CD4-positive, alpha-beta T cell treated with Interferon gamma for 1 hour (primary cell): ENCODE results near the gene PPP4R3B.
A peak's percentile ranks its signal among the peaks of the same experiment; 100 is the strongest.
"Not testable (repeated sequence)": the region's sequence is repeated elsewhere in the genome, so short reads cannot be mapped to it uniquely, and the experiment has no call there.

Experiments
- DNase-seq: peaks from one replicate; pipeline ENCODE4 v3.0.0-alpha.2; 2020

Gene PPP4R3B

GRCh38 chr2:55592130-55592529 is 25.3 kb downstream of the PPP4R3B start:
- no peak for DNase-seq

- DNase-seq, result no peak
Measured at GRCh38 chr2:55590810-55591440, 26.5 kb downstream of the PPP4R3B start.

- DNase-seq, result no peak
Measured at GRCh38 chr2:55585451-55586080, 31.9 kb downstream of the PPP4R3B start.

GRCh38 chr2:55581874-55582547 is 35.4 kb downstream of the PPP4R3B start:
- DNase-seq, result no peak

GRCh38 chr2:55581435-55581834 is 36.0 kb downstream of the PPP4R3B start:
- no peak for DNase-seq

- DNase-seq, result not testable (repeated sequence)
Measured at GRCh38 chr2:55569002-55569401, 48.4 kb downstream of the PPP4R3B start.

GRCh38 chr2:55567298-55567697 is 50.1 kb downstream of the PPP4R3B start:
- no peak for DNase-seq

- no peak for DNase-seq
Measured at GRCh38 chr2:55565613-55566012, 51.8 kb downstream of the PPP4R3B start.

- DNase-seq, result no peak
Measured at GRCh38 chr2:55560855-55561254, 56.6 kb downstream of the PPP4R3B start.

- DNase-seq, result no peak
Measured at GRCh38 chr2:55556809-55557208, 60.6 kb downstream of the PPP4R3B start.

GRCh38 chr2:55555977-55556376 is 61.4 kb downstream of the PPP4R3B start:
- no peak for DNase-seq

GRCh38 chr2:55553321-55553720 is 64.1 kb downstream of the PPP4R3B start:
- no peak for DNase-seq

GRCh38 chr2:55550368-55551102 is 66.9 kb downstream of the PPP4R3B start:
- no peak for DNase-seq

GRCh38 chr2:55547679-55548078 is 69.7 kb downstream of the PPP4R3B start:
- not testable (repeated sequence) for DNase-seq

GRCh38 chr2:55547001-55547400 is 70.4 kb downstream of the PPP4R3B start:
- DNase-seq, result no peak

GRCh38 chr2:55530539-55531081 is 86.8 kb downstream of the PPP4R3B start:
- DNase-seq, result no peak

GRCh38 chr2:55526174-55526573 is 91.2 kb downstream of the PPP4R3B start:
- DNase-seq, result no peak

- DNase-seq, result no peak
Measured at GRCh38 chr2:55524884-55525437, 92.5 kb downstream of the PPP4R3B start.

- DNase-seq, result peak; percentile 36
Measured at GRCh38 chr2:55519938-55520885, 97.2 kb downstream of the PPP4R3B start.

- no peak for DNase-seq
Measured at GRCh38 chr2:55518841-55519165, 98.6 kb downstream of the PPP4R3B start.

GRCh38 chr2:55511508-55512124 is 105.8 kb downstream of the PPP4R3B start:
- DNase-seq, result no peak
